ENCODE data around the gene CLDN7.

The CLDN7 gene

GRCh38 chr17:7308625-7309433 lies 46.6 kb upstream of the CLDN7 start:
- H2BK5ac ChIP-seq (ENCODE audit: low read length) = no peak overlapping the region
- no peak overlapping the region for H2AK5ac ChIP-seq (ENCODE audit: low read depth, low read length)
- H3K4me1 ChIP-seq (ENCODE audit: control insufficient read depth in 2 of 2, insufficient read depth in 1 of 2, low read depth in 1 of 2, low read length in 2 of 2) = peaks cover 2 to 5% of the 10 kb centered on the region in 2 donors
- peak overlapping the region; percentile 44 for H3K18ac ChIP-seq (ENCODE audit: low read length)
- no peak overlapping the region for H2BK12ac ChIP-seq (ENCODE audit: low read length)
- H4K91ac ChIP-seq (ENCODE audit: low read depth, low read length, poor library complexity) = no peak overlapping the region
- no peak overlapping the region for H2BK120ac ChIP-seq (ENCODE audit: low read depth, low read length)
- H3K14ac ChIP-seq (ENCODE audit: low read length) = no peak overlapping the region
- peak overlapping the region; percentile 88 for H3K9ac ChIP-seq (ENCODE audit: low read depth, low read length, poor library complexity)
- no peak overlapping the region for H3K4ac ChIP-seq (ENCODE audit: low read length)
- H3K4me2 ChIP-seq (ENCODE audit: insufficient read depth, low read length, poor library complexity, severe bottlenecking) = peak overlapping the region; percentile 91
- no peak overlapping the region for H4K8ac ChIP-seq (ENCODE audit: low read depth, low read length)
- no peak overlapping the region for H2BK15ac ChIP-seq (ENCODE audit: low read length)
- no peak overlapping the region for H3K23ac ChIP-seq (ENCODE audit: low read depth, low read length, poor library complexity)
- peaks cover 1% of the 10 kb centered on the region for H3K79me1 ChIP-seq (ENCODE audit: low read depth, low read length)
- no CpG with 5 or more reads among the region's 14 CpGs for WGBS, 2 donors (ENCODE audit: extremely low coverage in 2 of 2, insufficient read length in 2 of 2, insufficient replicate concordance in 1 of 2)
- peaks cover 40 to 46% of the 10 kb centered on the region in 2 donors for H3K36me3 ChIP-seq (replicated peaks in 1 of 2; ENCODE audit: control insufficient read depth in 2 of 2, insufficient read depth in 2 of 2, low read length in 2 of 2)
- H3K9me3 ChIP-seq (replicated peaks in 1 of 2; ENCODE audit: control insufficient read depth in 2 of 2, insufficient read depth in 1 of 2, low read depth in 1 of 2, low read length in 2 of 2) = no peaks in the 10 kb centered on the region
- peak overlapping the region; percentile 78 for H3K27ac ChIP-seq (replicated peaks; ENCODE audit: low read length)
- no peak overlapping the region for H2AFZ ChIP-seq (ENCODE audit: low read length)
- H3K4me3 ChIP-seq (ENCODE audit: low read length in 2 of 2) = peak overlapping the region; percentile 84 to 98
- no peak for DNase-seq (ENCODE audit: low spot score)
- H3K27me3 ChIP-seq (ENCODE audit: control insufficient read depth in 3 of 3, insufficient read depth in 3 of 3, low read depth in 1 of 3, low read length in 3 of 3) = no peaks in the 10 kb centered on the region

- no CpG with 5 or more reads among the region's 104 CpGs for WGBS, 2 donors (ENCODE audit: extremely low coverage in 2 of 2, insufficient read length in 2 of 2, insufficient replicate concordance in 1 of 2)
- Histone ChIP-seq H2BK12ac (ENCODE audit: low read length) (no peak overlapping the region), H2AK5ac (ENCODE audit: low read depth, low read length) (peak overlapping the region; percentile 61), H4K91ac (ENCODE audit: low read depth, low read length, poor library complexity) (no peak overlapping the region), H4K8ac (ENCODE audit: low read depth, low read length) (no peak overlapping the region), H3K18ac (ENCODE audit: low read length) (peak overlapping the region; percentile 95), H2BK15ac (ENCODE audit: low read length) (no peak overlapping the region), H2BK5ac (ENCODE audit: low read length) (peak overlapping the region; percentile 80), H3K4me3 (ENCODE audit: low read length in 2 of 2) (peak overlapping the region; percentile 84 to 98), H3K23ac (ENCODE audit: low read depth, low read length, poor library complexity) (peak overlapping the region; percentile 74), H2AFZ (ENCODE audit: low read length) (peak overlapping the region; percentile 76), H3K9ac (ENCODE audit: low read depth, low read length, poor library complexity) (peak overlapping the region; percentile 98), H2BK120ac (ENCODE audit: low read depth, low read length) (peak overlapping the region; percentile 21), H3K9me3 (replicated peaks in 1 of 2; ENCODE audit: control insufficient read depth in 2 of 2, insufficient read depth in 1 of 2, low read depth in 1 of 2, low read length in 2 of 2) (no peaks in the 10 kb centered on the region), H3K14ac (ENCODE audit: low read length) (no peak overlapping the region), H3K4ac (ENCODE audit: low read length) (no peak overlapping the region), H3K36me3 (replicated peaks in 1 of 2; ENCODE audit: control insufficient read depth in 2 of 2, insufficient read depth in 2 of 2, low read length in 2 of 2) (peaks cover 31 to 37% of the 10 kb centered on the region in 2 donors), H3K79me1 (ENCODE audit: low read depth, low read length) (peaks cover 1% of the 10 kb centered on the region), H3K27ac (replicated peaks; ENCODE audit: low read length) (peak overlapping the region; percentile 78), H3K4me2 (ENCODE audit: insufficient read depth, low read length, poor library complexity, severe bottlenecking) (peak overlapping the region; percentile 91), H3K27me3 (ENCODE audit: control insufficient read depth in 3 of 3, insufficient read depth in 3 of 3, low read depth in 1 of 3, low read length in 3 of 3) (no peaks in the 10 kb centered on the region), H3K4me1 (ENCODE audit: control insufficient read depth in 2 of 2, insufficient read depth in 1 of 2, low read depth in 1 of 2, low read length in 2 of 2) (peaks cover 2 to 5% of the 10 kb centered on the region in 2 donors)
- no peak for DNase-seq (ENCODE audit: low spot score)
Measured at GRCh38 chr17:7307686-7308624, 45.7 kb upstream of the CLDN7 start.

- H3K14ac ChIP-seq (ENCODE audit: low read length) = no peak within 1 kb of the TSS
- H4K8ac ChIP-seq (ENCODE audit: low read depth, low read length) = no peak within 1 kb of the TSS
- peak within 1 kb of the TSS; percentile 91 for H3K4me2 ChIP-seq (ENCODE audit: insufficient read depth, low read length, poor library complexity, severe bottlenecking)
- H3K18ac ChIP-seq (ENCODE audit: low read length) = peak within 1 kb of the TSS; percentile 95
- H2BK12ac ChIP-seq (ENCODE audit: low read length) = no peak within 1 kb of the TSS
- peak within 1 kb of the TSS; percentile 98 for H3K9ac ChIP-seq (ENCODE audit: low read depth, low read length, poor library complexity)
- peak within 1 kb of the TSS; percentile 98 for H3K27ac ChIP-seq (replicated peaks; ENCODE audit: low read length)
- peak within 1 kb of the TSS; percentile 21 for H2BK120ac ChIP-seq (ENCODE audit: low read depth, low read length)
- peak within 1 kb of the TSS; percentile 89 for H2AFZ ChIP-seq (ENCODE audit: low read length)
- H3K4me1 ChIP-seq (ENCODE audit: control insufficient read depth in 2 of 2, insufficient read depth in 1 of 2, low read depth in 1 of 2, low read length in 2 of 2) = peaks cover 2 to 5% of the 10 kb centered on the region in 2 donors
- H2BK15ac ChIP-seq (ENCODE audit: low read length) = no peak within 1 kb of the TSS
- peaks cover 24 to 28% of the 10 kb centered on the region in 2 donors for H3K36me3 ChIP-seq (replicated peaks in 1 of 2; ENCODE audit: control insufficient read depth in 2 of 2, insufficient read depth in 2 of 2, low read length in 2 of 2)
- H3K9me3 ChIP-seq (replicated peaks in 1 of 2; ENCODE audit: control insufficient read depth in 2 of 2, insufficient read depth in 1 of 2, low read depth in 1 of 2, low read length in 2 of 2) = no peaks in the 10 kb centered on the region
- peak within 1 kb of the TSS; percentile 61 for H2AK5ac ChIP-seq (ENCODE audit: low read depth, low read length)
- H3K79me1 ChIP-seq (ENCODE audit: low read depth, low read length) = peaks cover 1% of the 10 kb centered on the region
- H3K4me3 ChIP-seq (ENCODE audit: low read length in 2 of 2) = peak within 1 kb of the TSS; percentile 84 to 98
- no peak within 1 kb of the TSS for H3K4ac ChIP-seq (ENCODE audit: low read length)
- H2BK5ac ChIP-seq (ENCODE audit: low read length) = peak within 1 kb of the TSS; percentile 80
- H3K27me3 ChIP-seq (ENCODE audit: control insufficient read depth in 3 of 3, insufficient read depth in 3 of 3, low read depth in 1 of 3, low read length in 3 of 3) = no peaks in the 10 kb centered on the region
- peak; percentile 100 for DNase-seq (ENCODE audit: low spot score)
- no CpG with 5 or more reads among the region's 64 CpGs for WGBS, 2 donors (ENCODE audit: extremely low coverage in 2 of 2, insufficient read length in 2 of 2, insufficient replicate concordance in 1 of 2)
- H3K23ac ChIP-seq (ENCODE audit: low read depth, low read length, poor library complexity) = peak within 1 kb of the TSS; percentile 74
- H4K91ac ChIP-seq (ENCODE audit: low read depth, low read length, poor library complexity) = no peak within 1 kb of the TSS
Measured at GRCh38 chr17:7306911-7307685, 44.8 kb upstream of the CLDN7 start, which contains the start of gene EIF5A. TSS of gene EIF5A (plus strand) at chr17:7307628. CDS start at chr17:7309636, 2,008 bp downstream.
